Measurements from ENCODE around the gene CACNG7.
A peak's percentile ranks its signal among the peaks of the same experiment; 100 is the strongest.

CACNG7 gene

GRCh38 chr19:53957448-53958167 lies 48.5 kb downstream of the CACNG7 start:
- no peak for DNase-seq

DNA sequence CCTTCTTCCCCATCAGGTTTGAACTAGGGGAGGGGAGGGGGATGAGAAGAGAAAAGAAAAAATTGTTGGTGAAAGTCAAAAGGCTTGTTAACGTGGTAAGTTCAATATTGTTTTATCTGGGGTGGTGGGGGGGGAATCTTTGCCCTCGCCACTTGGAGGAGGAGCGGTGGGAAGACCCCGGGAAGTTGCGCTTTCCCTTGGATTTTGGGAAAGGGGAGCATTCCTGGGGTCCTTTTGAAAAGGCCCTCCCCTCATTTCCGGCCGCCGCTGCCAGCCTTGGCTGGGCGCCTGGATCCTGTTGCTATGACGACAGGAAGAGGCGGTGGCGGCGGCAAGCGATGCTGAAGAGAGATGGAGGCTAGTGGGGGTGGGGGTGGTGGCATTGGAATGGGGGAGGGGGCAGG lies 49.1 kb downstream of the CACNG7 start:
- DNase-seq, result no peak

GRCh38 chr19:53958823-53959757 lies 50.0 kb downstream of the CACNG7 start:
- no peak for DNase-seq

- no peak for DNase-seq
Observed at GRCh38 chr19:53960187-53960586, 51.1 kb downstream of the CACNG7 start.

DNA sequence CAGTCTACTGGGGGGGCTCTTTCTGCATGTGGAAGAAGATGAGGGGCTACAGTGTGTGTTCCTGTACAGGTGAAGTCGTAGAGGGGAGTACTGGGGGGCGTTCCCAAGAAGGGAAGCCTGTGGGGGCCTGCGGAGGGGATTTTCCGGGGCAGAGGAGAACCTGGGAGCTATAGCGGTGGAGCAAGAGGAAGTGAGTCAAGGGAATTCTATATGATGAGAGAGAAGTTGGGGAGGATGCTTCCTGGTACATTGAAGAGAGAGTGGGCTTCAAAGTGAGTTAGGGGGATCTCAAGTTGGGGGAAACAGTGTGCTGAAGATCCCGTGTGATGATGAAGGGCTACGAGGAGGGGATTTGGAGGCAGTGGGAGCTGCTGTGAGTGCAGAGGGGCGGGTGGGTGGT lies 51.8 kb downstream of the CACNG7 start:
- no peak for DNase-seq

DNA sequence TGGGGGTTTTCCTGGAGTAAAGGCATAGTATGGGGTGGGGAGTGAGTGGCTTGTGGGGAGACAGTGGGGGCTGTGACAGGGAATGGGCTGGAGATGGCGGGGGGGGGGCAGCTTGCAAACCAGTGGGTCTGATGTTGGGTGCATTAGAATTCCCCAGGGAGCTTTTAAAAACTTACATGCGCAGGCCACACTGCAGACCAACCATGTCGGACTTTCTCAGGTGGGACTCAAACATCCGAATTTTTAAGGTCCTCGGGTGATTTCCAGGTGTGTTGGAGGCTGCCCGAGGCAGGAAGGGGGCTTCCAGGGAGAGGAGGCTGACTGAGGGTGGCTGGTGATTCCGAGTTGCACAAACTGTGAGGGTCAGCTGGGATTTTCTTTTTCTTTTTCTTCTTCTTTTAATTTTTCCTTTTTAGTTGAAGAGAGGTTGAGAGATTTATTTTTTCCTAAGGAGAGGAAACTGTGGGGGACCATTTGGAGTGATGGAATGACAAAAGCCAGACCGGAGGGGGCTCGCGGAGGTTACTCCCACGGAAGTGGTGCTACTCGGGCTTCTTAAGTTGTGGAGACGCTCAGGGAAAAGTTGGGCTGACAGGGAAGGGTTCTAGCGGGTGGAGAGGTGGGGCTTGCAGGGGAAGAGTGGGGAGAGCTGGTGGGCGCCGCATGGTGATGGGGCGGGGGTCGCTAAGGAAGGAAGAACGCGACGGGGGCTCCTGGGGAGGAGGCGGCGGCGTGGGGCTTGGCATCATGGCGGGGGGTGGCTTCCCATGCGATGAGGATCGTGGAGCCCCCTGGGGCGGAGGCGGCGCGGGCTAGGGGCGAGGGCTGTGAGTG lies 52.7 kb downstream of the CACNG7 start:
- no peak for DNase-seq

DNA sequence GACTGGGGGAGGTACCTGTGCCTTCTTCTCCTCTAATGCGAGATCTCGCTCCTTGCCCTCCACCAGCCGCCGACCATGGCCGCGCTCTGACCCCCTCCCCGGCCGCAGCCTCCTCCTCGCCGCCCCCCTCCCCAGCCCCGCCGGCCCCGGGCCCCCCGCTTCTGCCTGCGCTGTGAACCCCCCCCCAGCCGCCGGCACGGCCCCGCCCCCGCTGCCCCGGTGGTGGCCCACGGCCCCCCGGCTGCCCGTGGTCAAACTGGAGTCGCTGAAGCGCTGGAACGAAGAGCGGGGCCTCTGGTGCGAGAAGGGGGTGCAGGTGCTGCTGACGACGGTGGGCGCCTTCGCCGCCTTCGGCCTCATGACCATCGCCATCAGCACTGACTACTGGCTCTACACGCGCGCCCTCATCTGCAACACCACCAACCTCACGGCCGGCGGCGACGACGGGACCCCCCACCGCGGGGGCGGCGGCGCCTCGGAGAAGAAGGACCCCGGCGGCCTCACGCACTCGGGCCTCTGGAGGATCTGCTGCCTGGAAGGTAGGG lies 53.9 kb downstream of the CACNG7 start, which contains the start of gene CACNG8:
Gene CACNG8, plus strand, starts transcription at position 51 of the 545 bp plus-strand sequence.
- no peak for DNase-seq

DNA sequence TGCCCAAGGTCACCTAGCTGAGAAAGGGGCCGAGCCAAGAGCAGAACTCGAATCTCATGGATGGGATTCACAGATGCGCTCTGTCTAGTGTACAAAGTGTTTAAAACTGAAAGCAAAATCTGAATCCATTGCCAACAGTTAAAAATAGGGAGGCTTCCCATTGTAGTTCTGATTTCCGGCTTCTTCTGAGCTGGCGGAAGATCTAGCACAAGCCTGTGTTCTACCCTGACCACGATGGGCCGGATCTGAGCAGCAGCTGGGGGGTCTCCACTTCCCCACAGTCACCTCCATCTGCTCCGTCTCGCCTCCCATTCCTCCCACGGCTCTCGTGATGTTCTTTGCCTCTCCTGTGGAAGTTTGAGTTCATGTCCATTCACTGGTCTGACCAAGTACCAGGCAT lies 56.0 kb downstream of the CACNG7 start:
- no peak for DNase-seq

GRCh38 chr19:53966931-53967330 lies 57.9 kb downstream of the CACNG7 start:
- DNase-seq, result no peak

DNA sequence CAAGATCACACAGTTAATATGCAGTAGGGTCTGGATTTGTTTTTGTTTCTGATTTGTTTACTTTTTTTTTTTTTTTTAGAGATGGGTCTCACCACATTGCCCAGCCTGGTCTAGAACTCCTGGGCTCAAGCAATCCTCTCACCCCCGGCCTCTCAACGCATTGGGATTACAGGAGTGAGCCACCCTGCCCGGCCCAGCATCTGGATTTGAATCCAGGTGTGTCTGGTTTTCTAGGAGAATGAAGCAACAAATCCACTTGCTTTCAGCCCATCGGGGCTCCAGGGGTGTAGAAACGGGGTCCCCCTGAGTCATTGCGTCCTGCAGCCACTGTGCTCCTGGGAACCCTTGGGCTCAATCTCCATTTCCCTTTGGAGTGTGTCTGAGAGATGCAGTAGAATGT lies 60.3 kb downstream of the CACNG7 start:
- DNase-seq, result no peak

DNA sequence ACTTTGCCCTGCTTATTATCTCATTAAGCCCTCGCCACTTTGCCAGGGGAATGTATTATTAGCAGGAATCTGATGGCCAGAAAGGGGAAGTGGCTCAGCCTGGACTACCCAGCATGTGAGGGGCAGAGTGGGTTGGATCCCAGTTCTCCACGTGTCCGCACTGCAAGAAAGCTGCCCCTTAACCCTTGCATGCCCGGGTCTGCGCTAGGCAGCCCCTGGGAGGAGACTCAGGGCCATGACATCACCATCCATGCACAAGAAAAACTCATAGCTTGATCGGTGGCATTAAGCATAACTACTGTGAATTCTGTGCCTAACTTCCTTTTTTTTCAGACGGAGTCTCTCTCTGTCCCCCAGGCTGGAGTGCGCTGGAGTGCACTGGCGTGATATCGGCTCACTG lies 62.6 kb downstream of the CACNG7 start:
- no peak for DNase-seq

GRCh38 chr19:53977429-53977990 lies 68.4 kb downstream of the CACNG7 start:
- peak; percentile 23 for DNase-seq

DNA sequence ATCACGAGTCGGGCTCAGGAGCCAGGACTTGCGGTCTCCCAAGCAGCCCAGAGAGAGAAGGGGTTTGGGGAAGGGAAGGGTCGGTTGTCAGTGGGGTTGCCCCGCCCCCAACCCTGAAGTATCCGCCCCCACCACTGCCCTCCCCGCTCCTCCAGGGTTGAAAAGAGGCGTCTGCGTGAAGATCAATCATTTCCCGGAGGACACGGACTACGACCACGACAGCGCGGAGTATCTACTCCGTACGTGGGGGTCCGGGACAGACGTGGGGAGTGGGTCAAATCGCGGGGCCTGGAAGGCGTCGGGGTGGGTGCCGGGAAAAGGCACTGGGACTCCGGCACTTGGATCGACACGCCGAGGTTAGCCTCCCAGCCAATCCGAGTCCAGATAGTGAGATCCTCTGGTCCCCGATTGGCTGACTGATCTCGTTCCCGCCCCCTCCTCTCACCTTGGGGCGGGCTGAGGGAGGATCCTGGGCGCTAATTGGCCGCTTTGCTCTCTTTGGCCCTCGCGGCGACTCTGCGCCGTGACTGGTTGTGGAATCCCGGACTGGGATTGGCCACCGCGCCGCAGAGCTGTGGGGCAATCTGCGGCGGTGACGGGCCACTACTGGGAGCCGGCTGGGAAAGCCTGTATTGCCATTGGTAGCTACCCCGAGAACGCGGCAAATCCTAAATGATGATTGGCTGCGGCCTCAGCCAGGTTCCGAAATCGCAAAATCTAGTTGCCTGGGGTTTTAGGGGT lies 69.1 kb downstream of the CACNG7 start:
- DNase-seq, result no peak

- no peak for DNase-seq
Observed at GRCh38 chr19:53978975-53979801, 70.1 kb downstream of the CACNG7 start.

DNA sequence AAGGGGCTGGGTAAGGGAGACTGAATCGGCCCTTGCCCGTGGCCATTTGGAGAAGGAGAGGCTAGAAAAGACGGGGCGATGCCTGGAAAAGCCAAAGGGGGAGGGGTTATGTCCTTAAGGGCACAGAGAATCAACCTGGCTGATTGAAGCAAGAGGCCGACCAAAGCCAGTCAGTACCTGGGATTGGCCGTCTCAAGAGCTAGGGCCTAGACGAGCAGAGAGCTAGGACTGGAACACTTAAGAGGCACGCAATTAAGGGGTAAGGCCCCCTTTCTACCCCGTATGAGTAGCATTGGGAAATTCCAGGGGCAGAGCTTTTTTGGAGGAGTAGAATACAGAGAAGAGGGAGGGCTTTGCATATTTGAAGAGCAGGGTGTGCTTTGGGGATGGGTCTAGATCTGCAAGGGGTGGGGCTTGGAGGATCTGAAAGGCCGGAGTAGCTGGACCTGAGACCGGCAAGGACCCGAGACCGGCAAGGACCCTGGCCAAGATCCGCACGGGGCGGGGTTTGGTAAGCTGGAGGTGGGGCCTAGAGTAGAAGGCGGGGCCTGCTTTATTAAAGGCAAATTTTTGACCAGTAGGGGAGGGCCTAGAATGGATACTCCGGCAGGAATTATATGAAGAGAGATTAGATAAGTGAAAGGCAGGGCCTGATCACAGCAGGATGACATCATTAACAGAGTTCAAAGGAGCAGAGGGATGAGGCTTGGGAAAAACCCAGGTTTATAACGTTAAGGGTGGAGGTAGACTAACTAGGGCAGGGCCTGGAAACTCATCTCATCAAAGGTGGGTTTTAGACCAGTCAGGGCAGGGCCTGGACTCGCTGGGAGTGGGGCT lies 71.7 kb downstream of the CACNG7 start:
- DNase-seq, result no peak

DNA sequence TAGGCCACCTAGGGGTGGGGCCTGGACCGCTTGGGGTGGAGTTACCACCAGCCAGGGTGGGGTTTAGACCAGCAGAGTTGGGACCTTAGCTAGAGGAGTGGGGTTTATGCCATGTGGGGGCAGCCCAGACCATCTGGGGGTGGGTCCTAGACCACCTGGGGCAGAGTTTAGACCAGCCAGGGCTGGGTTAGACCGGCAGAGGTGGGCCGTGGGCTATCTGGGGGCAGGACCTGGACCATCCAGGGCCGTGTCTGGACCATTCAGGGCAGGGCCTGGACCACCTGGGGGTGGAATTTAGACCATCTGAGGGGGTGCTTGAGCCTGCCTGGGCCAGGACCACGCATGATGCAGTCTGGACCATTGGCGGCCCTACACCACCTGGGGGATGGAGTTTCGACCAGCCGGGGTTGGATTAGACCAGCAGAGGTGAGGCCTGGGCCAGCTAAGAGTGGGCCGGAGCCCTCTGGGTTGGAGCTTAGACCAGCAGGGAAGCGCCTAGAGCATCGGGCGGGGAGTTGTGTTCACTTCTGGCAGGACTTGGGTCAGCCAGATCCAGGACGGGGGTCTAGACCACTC lies 72.4 kb downstream of the CACNG7 start:
- DNase-seq, result no peak

GRCh38 chr19:53982001-53982451 lies 72.9 kb downstream of the CACNG7 start:
- DNase-seq, result no peak

DNA sequence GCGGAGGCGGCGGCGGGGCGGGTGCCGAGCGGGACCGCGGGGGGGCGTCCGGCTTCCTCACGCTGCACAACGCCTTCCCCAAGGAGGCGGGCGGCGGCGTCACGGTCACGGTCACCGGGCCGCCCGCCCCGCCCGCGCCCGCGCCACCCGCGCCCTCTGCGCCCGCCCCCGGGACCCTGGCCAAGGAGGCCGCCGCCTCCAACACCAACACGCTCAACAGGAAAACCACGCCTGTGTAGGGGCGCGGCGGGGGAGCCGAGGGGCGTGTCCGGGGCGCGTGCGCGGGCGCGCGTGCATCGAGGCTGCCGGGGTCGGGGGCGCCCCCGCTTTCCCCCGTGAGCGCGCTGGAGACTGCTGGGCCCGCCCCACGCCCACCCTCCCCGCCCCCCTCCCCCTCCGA lies 73.5 kb downstream of the CACNG7 start:
- no peak for DNase-seq

Data from NCI-H1694 (cell line).